GM19025 (cell line): ENCODE measurements around the gene HNRNPL.

Experiments
- ATAC-seq: cut with Tn5 transposase; IDR thresholded peaks from one replicate; pipeline ENCODE4 v1.9.1; 2021; ENCODE audit warnings: mild to moderate bottlenecking, low read depth, moderate library complexity; ENCODE audit not compliant: unreplicated experiment

Gene HNRNPL

DNA sequence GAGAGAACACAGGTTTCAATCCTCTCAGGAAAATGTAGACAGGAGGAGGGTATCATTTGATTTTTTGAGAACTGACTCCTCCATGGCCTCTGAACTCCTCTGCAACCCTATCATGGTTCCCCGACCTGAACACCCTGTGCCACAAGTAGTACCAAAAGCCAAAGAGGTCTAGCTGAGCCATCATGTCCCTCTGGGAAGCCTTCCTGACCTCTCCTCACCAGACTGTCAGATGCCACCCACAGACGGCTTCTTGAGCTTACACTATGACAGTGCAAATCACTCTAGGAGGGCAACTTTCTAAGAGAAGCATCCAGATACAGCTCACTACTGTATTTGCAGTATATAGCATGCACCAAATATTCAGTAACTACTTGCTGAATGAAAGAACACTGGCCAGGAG lies 3.7 kb downstream of the HNRNPL start:
- ATAC-seq = no peak

DNA sequence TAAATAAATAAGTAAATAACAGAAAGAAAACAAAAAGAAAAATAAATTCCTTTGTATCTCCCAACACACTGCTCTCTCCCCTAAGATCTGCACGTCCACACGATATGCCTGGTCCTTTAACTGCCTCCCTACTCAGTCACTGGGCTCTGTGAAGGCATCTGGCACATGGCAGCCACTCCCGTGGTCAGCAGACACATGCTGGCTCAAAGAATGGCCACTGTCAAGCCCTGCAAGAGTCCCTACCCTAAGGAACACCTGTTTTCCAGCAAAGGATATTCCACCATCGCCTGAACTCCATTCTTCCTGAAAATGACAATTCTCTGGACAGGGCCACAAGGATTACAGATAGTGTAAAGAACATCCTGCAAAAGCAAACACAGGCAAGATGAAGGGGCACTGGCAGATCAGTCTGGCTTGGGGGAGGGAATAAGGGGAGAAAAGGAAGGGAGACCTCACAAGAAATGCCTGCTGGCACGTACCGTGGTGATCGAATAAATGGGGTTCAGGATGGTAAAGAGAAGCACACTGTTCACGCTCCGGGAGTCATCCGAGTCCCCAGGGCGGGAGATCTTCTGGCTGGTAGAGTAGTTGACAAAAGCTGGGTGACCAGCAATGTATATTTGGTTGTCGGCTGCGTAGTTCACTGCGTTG lies 4.3 kb downstream of the HNRNPL start:
- ATAC-seq = no peak

DNA sequence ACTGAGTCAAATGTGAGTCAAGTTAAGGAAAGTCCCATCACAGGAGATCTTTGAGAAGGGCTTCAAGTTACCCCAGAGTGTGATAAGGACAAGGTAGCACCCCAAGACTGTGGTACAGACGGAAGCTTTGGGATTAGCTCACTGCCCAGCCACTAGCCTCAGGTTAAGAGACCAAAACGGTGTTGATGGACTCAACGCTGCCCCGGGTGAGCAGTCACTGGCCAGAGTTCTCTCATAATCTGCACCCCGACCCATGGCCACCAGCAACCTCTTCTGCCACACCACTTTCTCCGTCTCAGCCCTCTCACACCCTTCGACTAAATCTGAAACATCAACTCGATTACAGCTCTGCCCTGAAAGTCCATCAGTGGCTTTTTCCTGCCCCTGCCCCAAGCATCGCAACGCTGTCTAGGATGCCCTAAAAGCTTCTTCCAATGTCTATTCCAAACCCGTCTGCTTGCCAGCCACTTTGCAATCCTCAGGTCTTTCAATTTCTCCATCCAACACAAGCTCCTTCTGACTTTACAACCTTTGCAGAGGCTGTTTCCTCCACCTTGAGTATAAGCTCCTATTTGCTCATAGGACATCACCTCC lies 5.6 kb downstream of the HNRNPL start:
- no peak for ATAC-seq

DNA sequence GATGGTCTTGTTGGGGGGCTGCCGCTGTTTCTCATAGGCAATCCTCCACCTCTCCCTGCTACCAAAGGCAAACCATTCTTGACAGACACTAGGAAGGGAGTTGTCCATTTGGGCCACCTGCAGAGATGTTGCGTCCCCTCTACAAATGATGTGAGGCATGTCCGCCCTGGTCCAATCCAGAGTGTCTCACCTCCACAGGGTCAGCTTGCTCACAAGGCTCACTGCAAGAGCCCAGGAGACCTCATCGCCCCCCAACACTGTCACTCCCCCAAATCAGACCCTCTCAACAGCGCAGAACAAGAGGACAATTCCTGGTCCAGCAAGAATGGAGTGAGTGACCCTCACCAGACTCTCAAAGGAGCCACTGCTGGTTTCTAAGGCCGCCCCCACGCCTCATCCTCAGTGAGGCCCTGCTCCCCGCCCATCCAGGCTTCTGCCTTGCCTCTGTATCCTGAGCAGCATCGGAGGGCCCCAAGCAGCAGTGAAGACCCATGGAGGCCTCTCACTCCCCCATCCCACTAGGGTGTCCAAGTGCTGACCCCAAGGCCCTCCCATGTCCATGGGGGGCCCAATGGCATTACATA lies 6.5 kb downstream of the HNRNPL start:
- ATAC-seq = no peak

DNA sequence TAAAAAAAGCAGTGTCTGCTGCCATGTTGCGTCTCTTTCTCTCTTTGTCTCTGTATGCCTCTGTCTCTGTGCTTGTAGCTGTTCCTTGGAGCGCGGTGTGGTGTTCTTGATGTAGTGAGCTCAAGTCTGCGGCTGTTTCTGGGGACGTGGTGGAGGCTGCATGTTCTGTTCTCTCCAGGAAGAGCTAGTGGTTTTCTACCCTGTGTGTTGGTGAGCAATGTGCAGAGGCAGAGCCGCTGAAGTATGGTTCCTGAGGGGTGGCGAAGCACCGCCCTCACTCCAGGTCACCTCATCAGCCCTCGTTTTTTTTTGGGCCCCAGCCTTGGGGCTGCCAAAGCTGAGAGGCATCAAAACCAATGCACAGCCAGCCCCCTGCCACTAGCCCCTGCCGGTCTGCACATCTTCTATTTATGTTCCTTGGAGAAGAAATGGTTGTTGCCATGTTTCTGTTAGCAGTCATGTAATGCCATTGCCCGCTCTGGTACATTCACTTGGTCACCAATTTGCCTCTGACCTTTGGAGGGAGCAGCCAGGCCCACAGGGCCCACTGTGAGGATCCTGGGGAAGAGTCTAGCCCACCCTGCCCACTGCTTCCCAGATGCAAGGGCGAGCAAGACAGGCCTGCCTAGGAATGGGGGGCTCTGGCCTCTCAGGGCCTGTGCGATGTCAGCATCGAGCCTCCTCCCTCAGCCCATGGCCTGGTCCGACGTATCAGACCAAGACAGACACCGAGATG lies 7.2 kb downstream of the HNRNPL start:
- no peak for ATAC-seq

DNA sequence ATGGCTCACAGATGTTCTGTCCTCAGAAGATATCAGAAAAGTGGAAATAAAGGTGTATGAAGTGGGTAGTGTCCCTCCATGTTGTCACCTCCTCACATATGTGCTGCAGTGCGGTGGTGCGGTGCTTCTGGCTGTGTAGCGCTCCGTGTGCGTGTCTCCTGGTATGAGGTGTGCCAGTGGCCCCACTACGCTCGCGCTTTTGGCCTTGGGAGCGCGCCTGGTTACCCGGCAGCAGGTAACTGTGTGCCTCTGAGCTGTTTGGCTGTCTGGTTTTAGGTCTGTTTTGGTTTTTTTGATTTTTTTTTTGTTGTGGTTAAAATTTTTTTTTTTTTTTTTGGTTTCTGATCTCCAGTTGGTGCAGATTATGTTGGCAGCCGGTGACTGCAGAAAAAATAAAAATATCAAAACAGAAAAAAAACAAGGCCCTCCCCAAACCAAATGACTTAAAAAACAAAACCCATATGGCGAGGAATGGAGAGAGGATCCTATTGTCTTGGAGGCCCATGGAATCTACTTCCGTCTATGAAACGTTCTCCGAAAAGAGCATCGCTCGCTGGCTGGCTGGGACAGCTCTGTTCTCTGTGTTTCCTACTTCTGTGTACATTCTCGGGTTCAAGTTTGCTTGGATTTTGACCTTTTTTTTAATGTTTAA lies 7.9 kb downstream of the HNRNPL start:
- ATAC-seq = no peak

DNA sequence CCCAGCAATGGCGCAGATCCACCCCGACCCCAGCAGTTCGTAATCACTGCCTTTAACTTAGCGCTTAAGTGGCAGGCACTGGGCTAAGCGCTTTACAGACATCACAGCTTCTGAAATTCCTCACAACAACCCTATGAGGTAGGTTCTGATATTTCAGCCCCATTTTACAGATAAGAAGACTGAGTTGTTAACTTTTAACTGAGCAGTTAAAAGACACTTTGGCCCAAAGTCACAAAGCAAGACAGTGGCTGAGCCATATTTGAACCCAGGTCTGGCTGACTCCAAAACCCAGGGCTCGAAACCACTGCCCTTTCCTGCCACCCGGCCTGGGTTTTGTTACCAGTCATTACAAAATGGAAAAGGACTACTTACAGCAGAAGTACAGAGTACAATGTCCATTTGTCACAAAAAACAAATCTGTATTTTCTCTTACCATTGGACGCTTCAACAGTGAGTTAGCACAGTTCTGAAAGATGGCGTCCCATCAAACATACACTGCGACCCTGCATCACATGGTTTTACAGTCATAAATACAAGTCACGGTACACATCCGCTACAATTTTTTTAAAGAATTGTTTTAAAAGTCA lies 8.5 kb downstream of the HNRNPL start:
- ATAC-seq = no peak

DNA sequence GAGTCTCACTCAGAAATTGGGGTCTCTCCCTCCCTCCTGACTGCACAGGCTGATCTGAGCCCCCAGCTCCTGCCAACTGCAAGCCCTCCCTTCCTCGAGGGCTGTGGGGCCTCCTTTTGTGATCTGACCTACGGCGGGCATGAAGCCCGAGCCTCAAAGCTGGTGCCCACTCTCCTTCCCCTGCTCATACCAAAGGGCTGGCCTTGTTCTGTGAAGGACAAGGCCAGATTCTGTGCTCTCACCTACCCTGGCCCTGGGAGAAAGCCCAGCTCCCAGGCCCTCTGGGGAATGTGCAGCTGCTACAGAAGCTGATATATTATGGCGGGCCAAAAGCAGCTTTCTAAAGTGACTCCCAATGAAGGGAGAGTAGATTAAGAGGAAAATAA lies 9.2 kb downstream of the HNRNPL start:
- no peak for ATAC-seq

DNA sequence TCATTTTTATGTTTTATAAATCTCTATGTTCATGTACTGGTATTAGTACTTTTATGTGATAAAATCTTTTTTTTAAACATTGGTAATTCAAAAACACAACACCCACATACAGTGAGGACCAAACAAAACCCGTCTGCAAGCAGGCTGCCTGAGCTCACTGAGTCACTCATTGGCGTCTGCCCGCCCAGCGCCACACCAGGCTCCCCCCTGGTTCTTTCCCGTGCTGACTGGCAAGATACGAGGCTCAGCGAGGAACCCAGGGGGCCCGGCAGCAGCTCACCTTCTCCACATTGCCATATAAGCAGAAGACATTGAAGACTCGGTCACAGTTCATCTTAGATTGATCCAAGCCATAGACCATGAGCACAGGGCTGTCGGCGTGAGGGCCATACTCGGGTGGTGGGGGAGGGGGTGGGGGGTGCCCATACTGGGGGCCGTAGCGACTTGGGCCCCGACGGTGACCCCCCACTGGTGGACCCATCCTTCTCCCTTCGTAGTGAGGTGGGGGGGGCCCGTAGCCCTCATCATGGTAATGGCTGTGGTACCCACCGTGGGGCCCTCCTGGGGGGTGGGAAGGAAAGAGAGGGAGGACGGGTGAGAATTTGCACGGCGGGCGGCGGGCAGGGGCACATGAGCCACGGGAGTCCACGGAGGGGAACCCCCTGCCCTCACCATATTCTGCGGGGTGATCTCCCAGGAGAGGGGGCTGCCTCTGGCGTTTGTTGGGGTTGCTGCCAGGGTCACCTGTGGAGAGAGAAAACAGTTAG lies 9.8 kb downstream of the HNRNPL start:
- ATAC-seq = no peak

DNA sequence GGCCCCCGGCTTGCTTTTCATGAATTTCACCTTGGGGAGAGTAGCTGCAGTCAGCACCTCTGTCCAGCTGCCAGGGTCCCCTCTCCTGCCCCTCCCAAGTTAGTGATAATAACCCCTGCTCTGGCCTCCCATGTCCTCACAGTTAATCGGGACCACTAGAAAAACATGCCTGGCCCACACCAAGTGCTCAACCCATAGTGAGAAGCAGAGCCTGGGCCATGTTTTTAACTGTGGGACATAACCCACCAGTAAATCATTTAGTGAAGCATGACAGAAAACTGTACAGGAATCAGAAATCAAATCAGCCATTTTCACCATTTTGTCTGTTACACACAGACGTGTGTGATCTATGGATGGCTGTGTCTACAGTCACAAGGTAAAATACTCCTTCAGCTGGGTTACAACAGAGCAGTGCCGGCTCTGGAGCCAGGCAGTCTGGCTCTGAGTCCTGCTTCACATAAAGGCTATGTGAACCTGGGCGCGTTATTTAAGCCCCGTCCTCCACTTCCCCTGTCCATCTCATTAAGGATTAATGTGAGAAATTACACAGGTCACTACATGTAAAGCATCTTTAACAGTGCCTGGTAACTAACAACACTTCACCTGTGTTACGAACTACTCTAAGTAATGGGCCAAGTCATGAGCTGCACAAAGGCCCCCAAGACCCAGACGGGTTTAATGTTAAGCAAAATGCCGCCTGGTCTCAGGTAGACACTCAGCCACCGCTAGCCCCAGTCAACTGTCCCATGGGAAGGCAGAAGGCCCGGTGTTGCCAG lies 10.6 kb downstream of the HNRNPL start:
- ATAC-seq = no peak

DNA sequence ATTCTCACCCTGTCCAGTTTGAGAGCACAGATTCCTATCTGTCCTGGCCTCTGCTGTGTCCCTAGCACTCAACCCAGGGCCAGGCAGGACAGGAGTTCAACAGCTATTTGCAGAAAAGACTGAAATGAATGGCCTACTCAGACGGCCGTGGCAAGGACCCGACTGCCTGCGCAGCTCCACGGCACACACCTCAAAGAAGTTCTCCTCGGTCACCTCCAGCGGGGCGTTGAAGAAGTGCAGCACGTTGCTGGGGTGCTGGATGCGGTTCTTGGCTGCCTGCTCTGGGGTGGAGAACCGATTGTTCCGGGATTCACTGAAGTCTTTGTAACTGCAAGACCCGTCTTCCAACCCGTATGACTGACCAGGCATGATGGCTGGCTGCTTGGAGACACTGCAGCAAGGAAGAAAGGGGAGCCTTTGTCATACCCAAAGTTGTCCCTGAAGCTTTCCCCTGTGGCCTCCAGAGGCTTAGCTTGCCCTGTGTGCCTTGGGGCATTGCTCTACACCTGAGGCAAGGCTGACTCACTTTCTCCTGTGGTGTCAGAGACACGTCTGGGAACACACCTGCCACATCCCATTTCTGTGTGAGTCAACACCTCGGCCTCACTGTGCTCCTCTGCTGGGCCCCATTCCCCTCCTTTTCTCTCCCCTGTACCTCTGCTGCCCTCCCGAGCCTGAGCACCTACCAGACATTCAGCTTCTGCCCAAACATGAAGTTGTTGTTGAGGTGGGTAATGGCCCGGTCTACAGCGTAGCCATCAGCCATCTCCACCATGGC lies 11.4 kb downstream of the HNRNPL start:
- ATAC-seq = no peak

DNA sequence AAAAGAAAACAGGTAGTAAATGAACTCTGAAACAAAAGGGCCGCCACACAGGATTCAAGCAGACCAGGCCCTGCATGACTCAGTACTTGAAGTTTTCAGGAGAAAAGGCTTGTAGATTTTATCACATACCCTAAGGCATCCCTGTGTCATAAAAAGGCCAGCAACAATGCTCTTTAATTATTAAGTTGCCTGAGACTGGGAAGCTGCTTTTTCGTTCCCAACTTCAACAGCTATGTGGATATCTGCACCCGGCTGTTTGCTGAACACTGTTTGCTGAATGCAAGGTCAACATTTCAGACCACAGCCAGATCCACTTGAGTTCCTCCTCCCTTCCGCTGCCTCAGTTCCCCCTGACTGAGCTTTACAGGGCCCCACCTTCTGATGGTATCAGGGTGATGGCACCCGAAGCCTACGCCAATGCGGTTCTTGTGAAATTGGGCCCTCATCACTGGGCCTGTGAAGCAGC lies 12.1 kb downstream of the HNRNPL start:
- ATAC-seq = no peak

DNA sequence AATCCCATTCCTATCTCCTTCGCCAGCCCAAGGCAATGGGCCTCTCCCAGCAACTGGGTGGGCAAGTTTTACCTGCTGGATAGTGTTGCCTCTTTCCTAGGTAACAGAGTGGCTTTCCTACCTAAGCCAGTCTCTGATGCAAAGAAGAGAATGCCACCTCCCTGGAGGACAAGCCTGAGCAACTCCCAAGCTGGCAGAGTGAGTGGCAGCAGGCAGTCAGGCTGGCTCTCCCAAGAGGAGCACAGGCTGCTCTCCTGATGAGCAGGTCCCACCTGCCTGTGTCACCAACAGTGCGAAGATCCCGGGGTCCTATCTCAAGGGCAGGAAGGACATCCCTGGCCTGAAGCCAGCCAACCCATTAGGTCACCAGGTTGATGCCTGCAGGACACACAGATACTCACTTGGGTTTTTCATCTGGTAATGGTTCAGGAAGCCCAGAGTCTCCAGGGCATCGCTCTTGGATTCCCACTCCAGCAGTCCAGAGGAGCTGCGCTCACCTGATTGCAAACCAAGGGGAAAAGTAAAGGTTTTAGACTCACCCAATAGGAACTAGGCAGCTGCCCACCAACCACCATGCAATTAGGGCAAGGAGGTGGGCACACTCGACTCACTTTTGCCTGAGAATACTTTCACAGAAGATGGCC lies 12.7 kb downstream of the HNRNPL start:
- no peak for ATAC-seq

DNA sequence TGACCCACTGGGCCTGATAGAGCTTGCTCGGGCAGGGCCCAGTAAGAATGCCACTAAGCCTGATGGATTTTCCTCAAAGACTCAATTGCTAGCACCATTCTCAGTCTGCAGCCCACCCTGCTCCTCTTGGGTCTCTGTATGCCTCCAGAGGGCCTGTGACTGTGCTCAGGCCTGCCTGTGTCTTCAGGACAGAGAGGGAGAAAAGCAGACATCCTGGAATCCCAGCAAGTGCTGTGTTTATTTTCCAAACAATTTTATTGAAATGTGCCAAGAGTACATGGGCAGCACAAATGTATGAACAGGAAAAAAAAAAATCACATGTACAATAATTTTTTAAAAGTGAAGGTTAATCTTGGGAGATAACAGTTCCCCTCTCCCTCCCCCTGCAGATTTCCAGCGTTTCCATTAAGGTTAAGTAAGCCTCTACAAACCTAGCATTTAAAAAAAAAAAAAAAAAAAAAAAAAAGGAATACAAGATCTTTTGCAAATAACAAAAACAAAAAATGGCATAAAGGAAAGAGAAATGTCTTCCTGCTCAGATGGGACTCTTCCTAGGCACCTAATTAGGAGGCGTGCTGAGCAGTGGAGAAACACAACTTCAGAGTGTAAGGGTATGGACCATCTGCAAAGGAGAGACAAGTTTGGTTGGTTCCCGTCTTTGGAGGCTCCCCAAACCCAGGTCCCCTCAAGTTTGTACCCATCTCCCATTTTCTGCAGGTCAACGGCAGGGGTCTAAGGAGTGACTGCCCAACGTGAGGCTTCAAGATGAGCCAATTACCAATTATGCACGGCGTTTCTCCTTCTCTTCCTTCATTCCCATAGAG lies 13.4 kb downstream of the HNRNPL start:
- no peak for ATAC-seq

DNA sequence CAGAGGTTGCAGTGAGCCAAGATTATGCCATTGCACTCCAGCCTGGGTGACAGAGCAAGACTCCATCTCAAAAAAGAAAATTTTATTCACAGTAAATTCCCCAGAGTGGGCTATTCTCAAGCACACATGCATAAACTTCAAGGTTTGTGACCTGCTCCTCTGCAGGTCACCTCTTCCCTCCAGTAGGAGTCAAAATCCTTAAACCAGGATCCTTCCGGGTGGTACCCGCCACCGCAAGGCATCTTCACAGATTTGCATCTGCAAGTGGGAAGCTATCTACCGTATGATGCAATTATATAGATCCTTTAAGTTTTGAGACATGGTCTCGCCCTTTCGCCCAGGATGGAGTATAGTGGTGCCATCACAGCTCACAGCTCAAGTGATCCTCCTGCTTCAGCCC lies 15.2 kb downstream of the HNRNPL start:
- no peak for ATAC-seq

DNA sequence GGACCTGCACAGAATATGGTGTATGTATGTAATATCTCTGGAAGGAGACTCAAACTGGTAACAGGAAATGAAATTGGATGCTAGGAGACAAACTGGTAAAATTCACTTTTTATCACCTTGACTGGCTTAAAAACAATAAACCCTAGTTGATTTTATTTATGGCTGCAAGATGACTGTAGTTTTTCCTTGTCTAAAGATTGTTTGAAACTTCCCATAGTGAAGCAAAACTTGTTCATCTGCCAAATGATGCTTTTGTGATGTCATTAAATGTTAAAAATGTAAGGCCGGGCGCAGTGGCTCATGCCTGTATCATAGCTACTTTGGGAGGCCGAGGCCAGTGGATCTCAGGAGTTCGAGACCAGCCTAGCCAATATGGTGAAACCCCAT lies 15.7 kb downstream of the HNRNPL start:
- ATAC-seq = no peak

DNA sequence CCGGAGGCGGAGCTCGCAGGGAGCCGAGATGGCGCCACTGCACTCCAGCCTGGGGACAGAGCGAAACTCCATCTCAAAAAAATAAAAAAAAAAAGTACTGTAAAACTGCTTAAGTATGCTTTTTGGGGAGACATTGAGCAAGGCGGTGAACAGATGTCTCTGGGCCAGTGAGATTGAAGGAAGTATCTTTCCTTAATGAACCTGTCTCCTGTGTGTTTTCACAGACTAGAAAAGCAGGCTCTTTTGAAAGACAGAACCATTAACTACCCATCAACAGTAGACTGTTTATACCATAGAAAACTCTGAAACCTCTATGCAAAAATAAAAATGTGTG lies 16.7 kb downstream of the HNRNPL start:
- no peak for ATAC-seq
